Frontal cortex (tissue), 4 donors: Measurements from ENCODE around the gene FGF9. TPM values are rescaled to one million over a fixed set of nuclear protein-coding genes. Genes with fewer than 3 reads are reported as not detected.

Experiments
- DNase-seq, 2 donors: peaks; one replicate each; pipeline ENCODE4 v3.0.0; 2012; ENCODE audit warnings: low spot score in 2 of 2
- FAIRE-seq: peaks from 2 replicates; lab custom pipeline; 2012; peaks lifted over from hg19 to GRCh38; lab: Jason Lieb, UNC
- total RNA-seq: library from RNA; depleted of rRNA; stranded (reverse); fragments of >200 nt; gene quantifications from one replicate; pipeline ENCODE4 v1.2.3, GENCODE V29; 2014
- donor health status: control.
- donor health status: control.
- donor health status: control.

Gene FGF9
- total RNA-seq, 1 donor from 2014 or later, result 12.2 TPM

GRCh38 chr13:21701460-21701859 is 30.6 kb downstream of the FGF9 start:
- FAIRE-seq (no peak), DNase-seq (no peak)

GRCh38 chr13:21703846-21704245 is 33.0 kb downstream of the FGF9 start:
- DNase-seq, result no peak
- FAIRE-seq, result no peak

- DNase-seq (no peak), FAIRE-seq (no peak)
Observed at GRCh38 chr13:21707586-21707985, 36.7 kb downstream of the FGF9 start.

DNA sequence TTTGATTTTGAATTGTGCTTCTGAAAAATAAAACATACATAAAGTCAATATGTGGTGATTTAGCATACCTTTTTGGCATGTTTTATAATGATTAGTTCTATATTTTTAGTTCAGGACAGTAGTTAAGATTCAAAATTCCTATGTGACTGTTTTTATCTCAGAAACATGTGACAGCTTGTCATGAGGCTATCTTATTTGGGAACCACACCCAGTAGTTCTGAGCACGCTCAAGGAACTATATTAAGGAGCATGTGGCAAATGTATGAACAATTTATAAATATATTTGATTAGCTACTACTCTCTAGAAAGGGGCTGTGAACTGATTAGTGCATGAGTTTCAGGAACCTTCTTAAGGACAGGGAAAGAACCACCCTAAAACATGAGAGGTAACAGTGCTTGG is 38.8 kb downstream of the FGF9 start:
- FAIRE-seq, result no peak
- no peak for DNase-seq

- no peak for DNase-seq
- no peak for FAIRE-seq
Observed at GRCh38 chr13:21710163-21710562, 39.3 kb downstream of the FGF9 start.

- DNase-seq, result no peak
- no peak for FAIRE-seq
Observed at GRCh38 chr13:21717817-21718216, 46.9 kb downstream of the FGF9 start.

DNA sequence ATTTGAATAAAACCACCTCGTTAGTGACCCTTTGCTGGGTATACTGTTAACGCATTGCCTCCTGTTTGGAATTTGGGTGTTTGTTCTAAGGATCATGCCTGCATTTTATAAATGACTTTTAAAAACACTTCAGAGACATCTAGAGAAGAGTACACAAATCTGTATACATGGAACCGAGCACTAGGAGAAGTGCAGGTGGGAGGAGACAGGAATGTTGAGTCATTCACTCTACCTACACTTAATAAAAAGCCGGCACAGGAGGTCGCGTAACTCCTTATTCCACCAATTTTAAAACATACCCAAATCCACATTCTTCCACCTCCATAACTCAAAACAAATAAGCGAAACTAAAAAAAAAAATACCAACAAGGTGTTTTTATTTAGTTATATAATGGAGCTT is 48.6 kb downstream of the FGF9 start:
- FAIRE-seq (no peak), DNase-seq (no peak)

GRCh38 chr13:21723807-21724505 is 53.1 kb downstream of the FGF9 start:
- no peak for FAIRE-seq
- DNase-seq, result no peak

GRCh38 chr13:21730186-21730880 is 59.5 kb downstream of the FGF9 start:
- FAIRE-seq (no peak), DNase-seq (no peak)

- FAIRE-seq (no peak), DNase-seq (no peak)
Observed at GRCh38 chr13:21733475-21734263, 62.8 kb downstream of the FGF9 start.

- FAIRE-seq (no peak), DNase-seq (no peak)
Observed at GRCh38 chr13:21734961-21735360, 64.1 kb downstream of the FGF9 start.

- no peak for FAIRE-seq
Observed at GRCh38 chr13:21735701-21736401, 65.0 kb downstream of the FGF9 start.

GRCh38 chr13:21736926-21737325 is 66.1 kb downstream of the FGF9 start:
- no peak for DNase-seq
- no peak for FAIRE-seq

More at GRCh38 chr13:21735701-21736401, 65.0 kb downstream of the FGF9 start:
- DNase-seq, result peak in 1 of 2 donors; percentile 20

DNA sequence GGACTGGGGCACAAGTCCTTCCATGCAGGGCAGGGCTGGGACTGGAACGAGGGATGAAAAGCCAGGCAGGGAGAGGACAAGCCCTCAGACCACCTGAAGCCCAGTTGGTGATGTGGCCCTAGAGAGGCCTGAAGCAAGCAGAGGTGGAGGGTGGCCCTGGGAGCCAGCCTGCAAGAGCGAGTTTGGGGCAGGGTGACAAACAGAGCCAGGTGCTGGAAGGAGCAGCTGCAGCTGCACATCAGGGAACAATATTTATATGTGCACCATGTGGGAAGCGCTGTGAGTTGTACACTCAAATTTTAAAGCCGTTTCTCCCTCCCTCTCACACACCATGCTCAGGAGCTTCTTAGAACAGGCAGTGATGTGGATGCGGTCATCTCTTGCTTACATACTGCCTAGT is 67.8 kb downstream of the FGF9 start:
- FAIRE-seq, result no peak
- no peak for DNase-seq

GRCh38 chr13:21739771-21740170 is 68.9 kb downstream of the FGF9 start:
- no peak for DNase-seq
- no peak for FAIRE-seq

GRCh38 chr13:21741396-21741979 is 70.6 kb downstream of the FGF9 start:
- DNase-seq, result no peak
- FAIRE-seq, result no peak

DNA sequence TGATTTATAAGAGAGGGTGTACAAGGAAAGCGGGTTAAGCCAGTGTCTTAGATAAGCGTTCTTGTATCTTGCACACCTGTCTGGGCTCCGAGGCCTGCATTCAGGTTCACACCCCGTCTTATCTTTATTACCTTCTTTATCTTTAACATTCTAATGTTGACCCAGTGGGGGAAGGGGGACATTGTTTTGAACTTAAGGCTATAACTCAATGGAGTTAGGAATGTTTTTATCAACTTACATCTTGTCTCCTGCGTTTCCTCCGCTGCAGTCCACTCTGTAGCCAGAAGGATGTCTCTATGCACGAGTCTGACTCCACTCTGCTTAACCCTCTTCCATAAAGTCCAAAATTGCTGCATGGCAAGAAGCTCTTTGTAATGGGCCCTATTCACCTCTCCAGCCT is 71.2 kb downstream of the FGF9 start:
- DNase-seq, result no peak
- no peak for FAIRE-seq

DNA sequence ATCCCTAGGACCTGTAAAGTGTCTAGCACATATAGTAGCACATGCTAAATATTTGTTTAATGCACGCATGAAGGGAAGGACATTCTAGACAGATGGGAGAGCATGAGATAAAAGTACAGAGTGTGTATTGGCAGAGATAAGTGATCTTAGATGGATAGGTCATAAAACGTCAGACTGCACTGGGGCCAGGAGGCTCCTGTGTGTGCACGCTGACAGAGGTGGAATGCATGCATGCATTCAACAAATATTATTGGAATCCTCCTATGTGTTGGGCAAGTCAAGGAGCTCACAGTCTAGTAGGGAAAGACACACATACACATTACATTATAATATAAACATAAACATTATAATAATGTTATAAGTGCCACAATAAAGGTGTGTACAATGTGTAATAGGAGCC is 73.3 kb downstream of the FGF9 start:
- FAIRE-seq, result no peak
- DNase-seq, result no peak

DNA sequence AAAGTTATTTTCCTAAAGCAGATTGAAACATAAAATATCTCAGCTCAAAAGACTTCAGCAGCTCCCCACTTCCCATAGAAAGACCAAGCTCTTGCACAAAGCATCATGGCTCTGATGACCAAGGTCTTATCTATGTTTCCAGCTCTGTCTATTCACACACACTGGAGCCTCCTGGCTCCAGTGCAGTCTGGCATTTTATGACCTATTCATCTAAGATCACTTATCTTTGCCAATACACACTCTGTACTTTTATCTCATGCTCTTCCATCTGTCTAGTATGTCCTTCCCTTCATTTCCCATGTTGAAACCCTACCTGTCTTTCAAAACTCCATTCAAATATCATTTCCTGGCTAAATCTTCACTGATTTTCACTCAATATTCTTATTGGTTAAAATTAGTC is 74.4 kb downstream of the FGF9 start:
- no peak for DNase-seq
- FAIRE-seq, result no peak

DNA sequence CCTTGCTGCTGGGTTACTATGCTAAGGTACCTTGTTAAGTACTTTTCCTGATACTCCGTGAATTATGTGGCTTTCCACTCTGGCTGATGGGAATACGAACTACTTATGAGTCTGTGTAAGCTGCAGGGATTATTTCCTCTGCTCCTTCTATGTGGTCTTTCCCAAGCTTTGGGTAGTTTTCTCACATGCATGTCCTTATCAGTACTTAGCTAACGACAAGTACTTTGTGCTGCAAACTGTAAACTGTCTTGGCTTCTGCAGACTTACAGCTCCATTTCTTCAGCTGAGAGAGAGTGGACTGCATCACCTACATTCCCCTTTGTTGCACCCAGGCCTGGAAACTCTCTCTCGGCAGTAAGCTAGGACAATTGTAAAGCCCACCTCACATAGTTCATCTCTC is 76.6 kb downstream of the FGF9 start:
- DNase-seq, result no peak
- FAIRE-seq, result no peak
